ENCODE results near the gene ITGB2. TPM values are rescaled to one million over a fixed set of nuclear protein-coding genes. Genes with fewer than 3 reads are reported as not detected.

ITGB2 gene
- total RNA-seq, 1 experiment from 2014 or later = 1.5 TPM

GRCh38 chr21:44917446-44918106 lies 3.1 kb downstream of the ITGB2 start:
- Histone ChIP-seq H3K4me2 (ENCODE audit: low read length) (no peak overlapping the region), H3K9me2 (ENCODE audit: insufficient read depth) (no peaks in the 10 kb centered on the region), H3K9ac (ENCODE audit: low read length) (no peak overlapping the region), H3K4me3 (replicated peaks in 1 of 2; ENCODE audit: low read depth in 1 of 2, low read length in 2 of 2) (no peak overlapping the region), H3K79me2 (ENCODE audit: insufficient read depth, low read length) (no peaks in the 10 kb centered on the region), H3K27me3 (ENCODE audit: insufficient read depth, low read length) (peaks cover 19% of the 10 kb centered on the region), H4K20me1 (ENCODE audit: insufficient read depth) (no peaks in the 10 kb centered on the region), H3K4me1 (ENCODE audit: control insufficient read depth in 1 of 2, insufficient read depth in 2 of 2, low read length in 2 of 2) (peaks cover 2 to 38% of the 10 kb centered on the region in 2 experiments; a peak in 3 of 4 replicates), H3K36me3 (ENCODE audit: control insufficient read depth in 1 of 2, insufficient read depth in 2 of 2, low read length in 2 of 2) (no peaks in the 10 kb centered on the region), H2AFZ (ENCODE audit: low read depth, low read length, poor library complexity, severe bottlenecking) (no peak overlapping the region), H3K9me3 (ENCODE audit: control insufficient read depth in 1 of 2, insufficient read depth in 1 of 2, low read depth in 1 of 2, low read length in 2 of 2) (no peaks in the 10 kb centered on the region), H3K27ac (ENCODE audit: low read depth, low read length) (no peak overlapping the region)
- ChIA-PET CTCF (interaction anchor here (0.6 to 1.3 kb wide), 2 partner anchors 10 to 25 kb away, joined by 3 read pairs; no protein-coding TSS in a partner anchor), RAD21 (ENCODE audit: low non-redundant PET in 1 of 2, low total read pairs in 2 of 2, uncharacterized antibody in 2 of 2, unreplicated experiment in 2 of 2) (no interaction called here), POLR2A (interaction anchor here (1.6 kb wide), 1 partner anchor 9 kb away, joined by 5 read pairs; no protein-coding TSS in a partner anchor)
- TF ChIP-seq EZH2phosphoT487 (IDR thresholded peaks at IDR 0.05; ENCODE audit: borderline replicate concordance) (no peak), POLR2AphosphoS5 (IDR thresholded peaks at IDR 0.05; ENCODE audit: low read depth, low read length) (no peak), SP1 (IDR thresholded peaks at IDR 0.05; ENCODE audit: low read depth) (no peak), MAX (IDR thresholded peaks at IDR 0.05) (no peak), FOSL1 (IDR thresholded peaks at IDR 0.05; ENCODE audit: low read depth) (no peak), ZFX (IDR thresholded peaks at IDR 0.05) (no peak), EGR1 (IDR thresholded peaks at IDR 0.05; ENCODE audit: low read depth) (no peak), ELF1 (IDR thresholded peaks at IDR 0.05; ENCODE audit: borderline replicate concordance, low read depth) (no peak), POLR2A (IDR thresholded peaks at IDR 0.05; ENCODE audit: borderline replicate concordance, extremely low read depth, insufficient read depth, insufficient read length) (no peak), CBX3 (IDR thresholded peaks at IDR 0.05; ENCODE audit: low read depth) (no peak), CEBPB (IDR thresholded peaks at IDR 0.05; ENCODE audit: low read depth) (no peak), ZNF274 (IDR thresholded peaks at IDR 0.05; ENCODE audit: low read depth, low read length) (no peak), SRF (IDR thresholded peaks at IDR 0.05; ENCODE audit: low read depth) (no peak), TCF7L2 (IDR thresholded peaks at IDR 0.05; ENCODE audit: borderline replicate concordance, extremely low read depth, insufficient read depth, insufficient read length) (no peak), YY1 (IDR thresholded peaks at IDR 0.05; ENCODE audit: extremely low read depth, insufficient replicate concordance, low read depth, low read length) (no peak), RAD21 (IDR thresholded peaks at IDR 0.05; ENCODE audit: low read depth) (no peak), REST (IDR thresholded peaks at IDR 0.05; ENCODE audit: low read depth) (no peak), JUND (IDR thresholded peaks at IDR 0.05) (no peak)
- TF ChIP-seq, protein P1, sequence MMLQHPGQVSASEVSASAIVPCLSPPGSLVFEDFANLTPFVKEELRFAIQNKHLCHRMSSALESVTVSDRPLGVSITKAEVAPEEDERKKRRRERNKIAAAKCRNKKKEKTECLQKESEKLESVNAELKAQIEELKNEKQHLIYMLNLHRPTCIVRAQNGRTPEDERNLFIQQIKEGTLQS (IDR thresholded peaks at IDR 0.05) = no peak
- ATAC-seq = no peak
- no TSS peak for BruUV-seq (replicated peaks)
- intact Hi-C loops (cut with micrococcal nuclease) = no loop called here
- DNase-seq (ENCODE audit: low read depth, low spot score) = no peak
